HEK293 (cell line): ENCODE data around the gene ST8SIA4.

Experiments used
- CTCF ChIA-PET: fragments of 350-600 bp; formaldehyde crosslinking; extraction: SDS; loops from one replicate; lab custom pipeline; 2021; ENCODE audit warnings: antibody characterized with exemption; lab: Yijun Ruan, JAX
- POLR2A ChIA-PET: fragments of 300-600 bp; formaldehyde crosslinking; extraction: SDS; loops from one replicate; lab custom pipeline; 2020; ENCODE audit warnings: antibody characterized with exemption, inconsistent platforms; lab: Yijun Ruan, JAX
- H3K27ac ChIP-seq: fragments of 200-500 bp; sonication (Bioruptor generic); 2 replicates; pipeline ENCODE4 v1.5.1; 2014; ENCODE audit warnings: low read depth, low read length, control low read depth, inconsistent platforms; ENCODE audit errors: extremely low read depth
- H3K36me3 ChIP-seq, 2 experiments: fragments of 200-500 bp in 1 of 2; sonication (Bioruptor generic) in 1 of 2; 1 replicate in 1 of 2; 2 replicates in 1 of 2; pipeline ENCODE4 v1.5.1; 2014 to 2017; ENCODE audit warnings: inconsistent platforms in 2 of 2, low read length in 2 of 2; ENCODE audit not compliant: control insufficient read depth in 2 of 2, insufficient read depth in 1 of 2
- H3K4me1 ChIP-seq: fragments of 200-500 bp; sonication (Bioruptor generic); 2 replicates; pipeline ENCODE4 v1.5.1; 2014; ENCODE audit warnings: mild to moderate bottlenecking, low read length, inconsistent platforms; ENCODE audit not compliant: control insufficient read depth, insufficient read depth
- H3K4me3 ChIP-seq: 2 replicates; pipeline ENCODE4 v1.5.1; 2011; ENCODE audit warnings: low read depth, mild to moderate bottlenecking, control low read depth, low read length, moderate library complexity
- H3K9me3 ChIP-seq: fragments of 200-500 bp; sonication (Bioruptor generic); 2 replicates; pipeline ENCODE4 v1.5.1; 2014; ENCODE audit warnings: low read depth, low read length, inconsistent platforms; ENCODE audit not compliant: control insufficient read depth, insufficient read depth
- ELK4 ChIP-seq: IDR thresholded peaks from 2 replicates; pipeline ENCODE4 v1.6.1; 2011; ENCODE audit warnings: mild to moderate bottlenecking, low read depth, low read length, borderline replicate concordance
- OVOL3 ChIP-seq: fragments of 450-650 bp; formaldehyde crosslinking; IDR thresholded peaks from 2 replicates; pipeline ENCODE4 v1.5.1; 2016; ENCODE audit warnings: missing biosample characterization, missing genetic modification characterization
- PRDM6 ChIP-seq: fragments of 450-650 bp; formaldehyde crosslinking; IDR thresholded peaks from 2 replicates; pipeline ENCODE4 v1.5.1; 2017; ENCODE audit warnings: missing biosample characterization, missing genetic modification characterization
- REST ChIP-seq: fragments of 450-650 bp; formaldehyde crosslinking; IDR thresholded peaks from 2 replicates; pipeline ENCODE4 v1.5.1; 2016; ENCODE audit warnings: missing biosample characterization, missing genetic modification characterization
- TRIM28 ChIP-seq: IDR thresholded peaks from 2 replicates; pipeline ENCODE4 v1.6.1; 2011; ENCODE audit warnings: low read length, control low read depth, borderline replicate concordance
- TSHZ1 ChIP-seq: fragments of 450-650 bp; formaldehyde crosslinking; IDR thresholded peaks from 2 replicates; pipeline ENCODE4 v1.5.1; 2016; ENCODE audit warnings: missing biosample characterization, missing genetic modification characterization, borderline replicate concordance
- YY2 ChIP-seq: fragments of 450-650 bp; formaldehyde crosslinking; IDR thresholded peaks from 2 replicates; pipeline ENCODE4 v1.5.1; 2016; ENCODE audit warnings: missing biosample characterization, missing genetic modification characterization
- ZBTB49 ChIP-seq: fragments of 450-650 bp; formaldehyde crosslinking; IDR thresholded peaks from 2 replicates; pipeline ENCODE4 v1.5.1; 2016; ENCODE audit warnings: missing biosample characterization, missing genetic modification characterization, low read depth
- ZIC2 ChIP-seq: fragments of 450-650 bp; formaldehyde crosslinking; IDR thresholded peaks from 2 replicates; pipeline ENCODE4 v1.5.1; 2016; ENCODE audit warnings: missing biosample characterization, missing genetic modification characterization
- ZNF138 ChIP-seq: fragments of 450-650 bp; formaldehyde crosslinking; IDR thresholded peaks from 2 replicates; pipeline ENCODE4 v1.5.1; 2016; ENCODE audit warnings: missing biosample characterization, missing genetic modification characterization, borderline replicate concordance
- ZNF239 ChIP-seq: fragments of 450-650 bp; formaldehyde crosslinking; IDR thresholded peaks from 2 replicates; pipeline ENCODE4 v1.5.1; 2016; ENCODE audit warnings: missing biosample characterization, missing genetic modification characterization
- ZNF266 ChIP-seq: fragments of 450-650 bp; formaldehyde crosslinking; IDR thresholded peaks from 2 replicates; pipeline ENCODE4 v1.5.1; 2016; ENCODE audit warnings: missing biosample characterization, missing genetic modification characterization, low read depth
- ZNF302 ChIP-seq: fragments of 450-650 bp; formaldehyde crosslinking; IDR thresholded peaks from 2 replicates; pipeline ENCODE4 v1.5.1; 2016; ENCODE audit warnings: missing biosample characterization, missing genetic modification characterization, low read depth
- ZNF311 ChIP-seq: fragments of 450-650 bp; formaldehyde crosslinking; IDR thresholded peaks from 2 replicates; pipeline ENCODE4 v1.5.1; 2017; ENCODE audit warnings: missing biosample characterization, missing genetic modification characterization, borderline replicate concordance
- ZNF324 ChIP-seq: fragments of 450-650 bp; formaldehyde crosslinking; IDR thresholded peaks from 2 replicates; pipeline ENCODE4 v1.5.1; 2016; ENCODE audit warnings: missing biosample characterization, missing genetic modification characterization
- ZNF423 ChIP-seq: fragments of 450-650 bp; formaldehyde crosslinking; IDR thresholded peaks from 2 replicates; pipeline ENCODE4 v1.5.1; 2016; ENCODE audit warnings: missing biosample characterization, missing genetic modification characterization
- ZNF426 ChIP-seq: fragments of 450-650 bp; formaldehyde crosslinking; IDR thresholded peaks from 2 replicates; pipeline ENCODE4 v1.5.1; 2017; ENCODE audit warnings: missing biosample characterization, missing genetic modification characterization, mild to moderate bottlenecking, inconsistent platforms, moderate library complexity
- ZNF433 ChIP-seq: fragments of 450-650 bp; formaldehyde crosslinking; IDR thresholded peaks from 2 replicates; pipeline ENCODE4 v1.5.1; 2016; ENCODE audit warnings: missing biosample characterization, missing genetic modification characterization, low read depth
- ZNF48 ChIP-seq: fragments of 450-650 bp; formaldehyde crosslinking; IDR thresholded peaks from 2 replicates; pipeline ENCODE4 v1.5.1; 2016; ENCODE audit warnings: missing biosample characterization, missing genetic modification characterization
- ZNF585B ChIP-seq: fragments of 450-650 bp; formaldehyde crosslinking; IDR thresholded peaks from 2 replicates; pipeline ENCODE4 v1.5.1; 2016; ENCODE audit warnings: missing biosample characterization, missing genetic modification characterization
- ZNF645 ChIP-seq: fragments of 450-650 bp; formaldehyde crosslinking; IDR thresholded peaks from 2 replicates; pipeline ENCODE4; 2016; ENCODE audit warnings: missing biosample characterization, missing genetic modification characterization
- ZNF777 ChIP-seq: fragments of 450-650 bp; formaldehyde crosslinking; IDR thresholded peaks from 2 replicates; pipeline ENCODE4 v1.5.1; 2017; ENCODE audit warnings: missing biosample characterization, missing genetic modification characterization, borderline replicate concordance

ST8SIA4 gene

GRCh38 chr5:100828898-100829356 lies 74.2 kb downstream of the ST8SIA4 start (continued):
- no peak for TF ChIP-seq ZBTB49
- TF ChIP-seq ZNF426, result no peak
- no peak for TF ChIP-seq ZNF239 (tag by site-specific recombination)
- no peak for TF ChIP-seq ZNF585B
- no peak for TF ChIP-seq ZNF311 (tag by site-specific recombination)
- no peak for TF ChIP-seq TRIM28
- no peak for TF ChIP-seq ZIC2 (tag by site-specific recombination)

- ChIA-PET POLR2A (no interaction called here), CTCF (interaction anchor here (0.6 kb wide), 1 partner anchor 169 kb away, joined by 3 read pairs; no protein-coding TSS in a partner anchor)
- H3K36me3 ChIP-seq, result no peaks in the 10 kb centered on the region
- H3K4me3 ChIP-seq, result no peak overlapping the region
- H3K27ac ChIP-seq, result no peak overlapping the region
- H3K4me1 ChIP-seq, result no peaks in the 10 kb centered on the region
- no peaks in the 10 kb centered on the region for H3K9me3 ChIP-seq
- no peak for TF ChIP-seq ZNF324 (tag by site-specific recombination)
- no peak for TF ChIP-seq ZIC2 (tag by site-specific recombination)
- TF ChIP-seq ZNF645 (tag by site-specific recombination), result no peak
- no peak for TF ChIP-seq ZNF266 (tag by site-specific recombination)
- no peak for TF ChIP-seq REST (tag by site-specific recombination)
- no peak for TF ChIP-seq ZNF302 (tag by site-specific recombination)
- no peak for TF ChIP-seq OVOL3
- no peak for TF ChIP-seq ZNF48 (tag by site-specific recombination)
- no peak for TF ChIP-seq TSHZ1
- no peak for TF ChIP-seq ZNF433 (tag by site-specific recombination)
- TF ChIP-seq ZNF423 (tag by site-specific recombination), result no peak
- TF ChIP-seq ELK4, result no peak
- TF ChIP-seq ZNF777, result no peak
- no peak for TF ChIP-seq YY2
- no peak for TF ChIP-seq ZNF138 (tag by site-specific recombination)
- TF ChIP-seq PRDM6 (tag by site-specific recombination), result no peak
Measured at GRCh38 chr5:100828071-100828897, 74.8 kb downstream of the ST8SIA4 start.
